SK-N-SH (cell line): ENCODE results near the gene SPTBN1. TPM values are rescaled to one million over a fixed set of nuclear protein-coding genes. Genes with fewer than 3 reads are reported as not detected.

Source experiments
- CTCF ChIA-PET: fragments of 300-600, 350-600 bp; formaldehyde crosslinking; extraction: SDS; loops from one replicate; lab custom pipeline; 2021; lab: Yijun Ruan, JAX
- POLR2A ChIA-PET: fragments of 350-600 bp; sonication (Branson Sonifier 250); formaldehyde crosslinking; extraction: SDS; loops from one replicate; lab custom pipeline; 2020; ENCODE audit warnings: antibody characterized with exemption, inconsistent platforms; lab: Yijun Ruan, JAX
- DNase-seq: peaks from one replicate; pipeline ENCODE4 v3.0.0; 2012
- H2AFZ ChIP-seq: fragments of 200-600 bp; sonication (generic); 2 replicates; pipeline ENCODE4 v1.8.1; 2016; ENCODE audit warnings: antibody characterized with exemption, mild to moderate bottlenecking, low read depth
- H3F3A ChIP-seq: fragments of 200-600 bp; sonication (generic); replicated peaks from 2 replicates; pipeline ENCODE3; 2016; ENCODE audit warnings: antibody characterized with exemption, mild to moderate bottlenecking; ENCODE audit not compliant: insufficient read depth
- H3K27ac ChIP-seq, 2 experiments: fragments of 200-500 bp in 1 of 2; fragments of 200-600 bp in 1 of 2; sonication (Bioruptor generic) in 1 of 2; sonication (generic), shearing (Covaris generic) in 1 of 2; 2 replicates each; pipeline versions ENCODE4 v1.5.1 to v1.6.1; 2014 to 2016; ENCODE audit warnings: low read depth in 2 of 2, inconsistent platforms in 1 of 2, low read length in 1 of 2, mild to moderate bottlenecking in 1 of 2, mixed read lengths in 1 of 2
- H3K27me3 ChIP-seq: fragments of 200-600 bp; sonication (generic), shearing (Covaris generic); 2 replicates; pipeline ENCODE4 v1.6.1; 2016; ENCODE audit warnings: mixed run types; ENCODE audit not compliant: insufficient read depth
- H3K36me3 ChIP-seq, 2 experiments: fragments of 200-500 bp in 1 of 2; fragments of 200-600 bp in 1 of 2; sonication (Bioruptor generic) in 1 of 2; sonication (generic) in 1 of 2; replicated peaks in 1 of 2; 2 replicates each; pipeline versions ENCODE3 to v1.5.1; 2014 to 2016; ENCODE audit warnings: low read length in 1 of 2, mild to moderate bottlenecking in 1 of 2; ENCODE audit not compliant: insufficient read depth in 2 of 2, control insufficient read depth in 1 of 2
- H3K4me1 ChIP-seq, 2 experiments: fragments of 200-500 bp in 1 of 2; fragments of 200-600 bp in 1 of 2; sonication (Bioruptor generic) in 1 of 2; sonication (generic), shearing (Covaris generic) in 1 of 2; 2 replicates each; pipeline versions ENCODE4 v1.5.1 to v1.6.1; 2014 to 2016; ENCODE audit warnings: low read depth in 1 of 2, low read length in 1 of 2, mixed run types in 1 of 2; ENCODE audit not compliant: insufficient read depth in 2 of 2, control insufficient read depth in 1 of 2
- H3K4me2 ChIP-seq: fragments of 200-600 bp; sonication (generic), shearing (Covaris generic); 2 replicates; pipeline ENCODE4 v1.6.1; 2017; ENCODE audit warnings: mixed run types
- H3K4me3 ChIP-seq, 2 experiments: fragments of 200-500 bp in 1 of 2; fragments of 200-600 bp in 1 of 2; sonication (Bioruptor generic) in 1 of 2; sonication (generic), shearing (Covaris generic) in 1 of 2; 2 replicates each; pipeline versions ENCODE4 v1.5.1 to v1.8.1; 2014 to 2016; ENCODE audit warnings: low read depth in 2 of 2, inconsistent platforms in 1 of 2, low read length in 1 of 2, mild to moderate bottlenecking in 1 of 2, mixed read lengths in 1 of 2, moderate library complexity in 1 of 2
- H3K79me2 ChIP-seq: fragments of 200-600 bp; sonication (generic); 2 replicates; pipeline ENCODE4 v1.8.1; 2017; ENCODE audit warnings: mild to moderate bottlenecking; ENCODE audit not compliant: insufficient read depth
- H3K9ac ChIP-seq: fragments of 200-600 bp; sonication (generic); 2 replicates; pipeline ENCODE4 v1.6.1; 2017; ENCODE audit warnings: mixed run types
- H3K9me2 ChIP-seq: fragments of 200-600 bp; sonication (generic); 2 replicates; pipeline ENCODE4 v1.6.1; 2017; ENCODE audit warnings: mixed run types
- H3K9me3 ChIP-seq: fragments of 200-600 bp; sonication (generic); 2 replicates; pipeline ENCODE4 v1.6.1; 2017; ENCODE audit warnings: mixed run types, mild to moderate bottlenecking, moderate library complexity
- H4K20me1 ChIP-seq: fragments of 200-600 bp; sonication (generic); 2 replicates; pipeline ENCODE4 v1.6.1; 2017; ENCODE audit warnings: mild to moderate bottlenecking, mixed run types; ENCODE audit not compliant: insufficient read depth
- ELF1 ChIP-seq: IDR thresholded peaks from 2 replicates; pipeline ENCODE4 v1.4.0; 2012
- EP300 ChIP-seq, 2 experiments: IDR thresholded peaks; 2 replicates each; pipeline versions ENCODE4 v1.4.0 to v1.6.1; 2012; ENCODE audit warnings: borderline replicate concordance in 1 of 2, low read depth in 1 of 2, low read length in 1 of 2
- EZH2phosphoT487 ChIP-seq: fragments of 200-600 bp; sonication (generic); IDR thresholded peaks from 2 replicates; pipeline ENCODE4 v1.6.1; 2017; ENCODE audit warnings: low read depth, mixed run types, mild to moderate bottlenecking, antibody characterized with exemption, moderate library complexity, borderline replicate concordance
- FOSL2 ChIP-seq: IDR thresholded peaks from 2 replicates; pipeline ENCODE4 v1.4.0; 2012; ENCODE audit warnings: low read depth, mild to moderate bottlenecking, moderate library complexity, borderline replicate concordance
- FOXJ3 ChIP-seq: sonication (generic); formaldehyde crosslinking; IDR thresholded peaks from 2 replicates; pipeline ENCODE4 v1.5.1; 2020; ENCODE audit warnings: mild to moderate bottlenecking, missing genetic modification reagents
- FOXM1 ChIP-seq: IDR thresholded peaks from 2 replicates; pipeline ENCODE4 v1.4.0; 2012; ENCODE audit warnings: low read depth, mild to moderate bottlenecking
- GATA2 ChIP-seq: sonication (generic); formaldehyde crosslinking; IDR thresholded peaks from 2 replicates; pipeline ENCODE4 v1.5.0; 2020; ENCODE audit warnings: mild to moderate bottlenecking, missing genetic modification reagents
- JUND ChIP-seq: IDR thresholded peaks from 2 replicates; pipeline ENCODE4 v1.4.0; 2012
- MEF2A ChIP-seq: IDR thresholded peaks from 2 replicates; pipeline ENCODE4 v1.4.0; 2012; ENCODE audit warnings: low read depth, borderline replicate concordance
- NFIC ChIP-seq: IDR thresholded peaks from 2 replicates; pipeline ENCODE4 v1.4.0; 2012; ENCODE audit warnings: borderline replicate concordance
- NRF1 ChIP-seq: IDR thresholded peaks from 2 replicates; pipeline ENCODE4 v1.6.1; 2012; ENCODE audit warnings: low read depth, mild to moderate bottlenecking, low read length
- RAD21 ChIP-seq: IDR thresholded peaks from 2 replicates; pipeline ENCODE4 v1.6.1; 2012; ENCODE audit warnings: mild to moderate bottlenecking, low read length
- RCOR1 ChIP-seq: fragments of 150-350 bp; IDR thresholded peaks from 2 replicates; pipeline ENCODE4 v1.6.1; 2017; ENCODE audit warnings: antibody characterized with exemption, low read length
- SMC3 ChIP-seq: IDR thresholded peaks from 2 replicates; pipeline ENCODE4 v1.6.1; 2012; ENCODE audit warnings: low read depth, low read length, improper control_type of control experiment
- TCF12 ChIP-seq: IDR thresholded peaks from 2 replicates; pipeline ENCODE4 v1.4.0; 2012
- TEAD4 ChIP-seq: IDR thresholded peaks from 2 replicates; pipeline ENCODE4 v1.4.0; 2012; ENCODE audit warnings: mild to moderate bottlenecking, borderline replicate concordance; ENCODE audit not compliant: insufficient read depth
- WGBS: methylation state at CpG from one replicate; pipeline ENCODE4 v1.1.6; 2017; ENCODE audit warnings: low lambda C conversion rate; 5-methylcytosine and 5-hydroxymethylcytosine counted together
- polyA plus RNA-seq, 3 experiments: library from polyadenylated mRNA; depleted of rRNA; stranded (reverse); fragments of >200 nt; gene quantifications; 2 replicates each; pipeline ENCODE4 v1.2.3, GENCODE V29; 2012
- TF ChIP-seq, protein P1 (sequence below): fragments of 200-600 bp; sonication (generic); IDR thresholded peaks from 2 replicates; pipeline ENCODE4 v1.6.1; 2017; ENCODE audit warnings: antibody characterized with exemption, mild to moderate bottlenecking, moderate library complexity
- TF ChIP-seq, protein P2 (sequence below): IDR thresholded peaks from 2 replicates; pipeline ENCODE4; 2012

The SPTBN1 gene
- polyA plus RNA-seq, 1 of the 3 experiments (the other 2 are of a cell fraction), result 29.1 TPM

DNA sequence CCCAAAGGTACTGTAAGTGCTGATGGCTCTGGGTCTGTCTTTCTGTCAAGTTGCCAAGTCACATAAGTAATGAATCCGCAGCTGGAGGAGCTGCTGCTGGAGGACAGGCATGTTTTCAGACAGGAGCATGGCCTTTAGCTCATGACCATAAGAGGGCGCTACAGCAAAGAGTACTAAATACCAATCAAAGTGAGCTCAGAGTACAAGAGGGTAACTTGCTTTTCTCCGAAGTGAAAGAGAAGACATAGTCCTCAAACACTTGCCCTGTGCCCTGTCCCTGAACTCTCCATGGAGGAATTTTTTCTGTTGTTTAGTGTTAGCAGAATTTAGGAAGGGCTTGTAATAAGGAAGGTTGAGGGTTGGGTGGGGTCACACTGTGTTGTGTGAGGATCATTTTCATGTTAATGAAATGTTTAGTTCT lies 209.3 kb downstream of the SPTBN1 start:
- Histone ChIP-seq H3K4me1 (peaks cover 2 to 31% of the 10 kb centered on the region in 2 experiments; a peak in 3 of 4 replicates), H4K20me1 (no peaks in the 10 kb centered on the region), H3K4me3 (no peak overlapping the region; a peak in 1 of 4 replicates), H3K9ac (no peak overlapping the region), H3K79me2 (no peaks in the 10 kb centered on the region), H3K27me3 (no peaks in the 10 kb centered on the region), H3K9me3 (no peaks in the 10 kb centered on the region), H3K36me3 (peaks cover 64 to 90% of the 10 kb centered on the region in 2 experiments), H3K9me2 (no peaks in the 10 kb centered on the region), H3K27ac (peak overlapping the region; percentile 34 to 73; a peak in 3 of 4 replicates), H3F3A (peaks cover 16% of the 10 kb centered on the region), H2AFZ (no peak overlapping the region), H3K4me2 (peak overlapping the region; percentile 37)
- CTCF ChIA-PET, result interaction anchor here (0.6 to 5.2 kb wide), 19 partner anchors 9 to 681 kb away, joined by 3 to 28 read pairs (median 4); partner anchors contain the start of gene EML6
- TF ChIP-seq FOXM1, result no peak
- no peak for TF ChIP-seq RCOR1
- no peak for TF ChIP-seq MEF2A
- no peak for TF ChIP-seq TEAD4
- TF ChIP-seq FOXJ3, result no peak
- TF ChIP-seq, protein P1, sequence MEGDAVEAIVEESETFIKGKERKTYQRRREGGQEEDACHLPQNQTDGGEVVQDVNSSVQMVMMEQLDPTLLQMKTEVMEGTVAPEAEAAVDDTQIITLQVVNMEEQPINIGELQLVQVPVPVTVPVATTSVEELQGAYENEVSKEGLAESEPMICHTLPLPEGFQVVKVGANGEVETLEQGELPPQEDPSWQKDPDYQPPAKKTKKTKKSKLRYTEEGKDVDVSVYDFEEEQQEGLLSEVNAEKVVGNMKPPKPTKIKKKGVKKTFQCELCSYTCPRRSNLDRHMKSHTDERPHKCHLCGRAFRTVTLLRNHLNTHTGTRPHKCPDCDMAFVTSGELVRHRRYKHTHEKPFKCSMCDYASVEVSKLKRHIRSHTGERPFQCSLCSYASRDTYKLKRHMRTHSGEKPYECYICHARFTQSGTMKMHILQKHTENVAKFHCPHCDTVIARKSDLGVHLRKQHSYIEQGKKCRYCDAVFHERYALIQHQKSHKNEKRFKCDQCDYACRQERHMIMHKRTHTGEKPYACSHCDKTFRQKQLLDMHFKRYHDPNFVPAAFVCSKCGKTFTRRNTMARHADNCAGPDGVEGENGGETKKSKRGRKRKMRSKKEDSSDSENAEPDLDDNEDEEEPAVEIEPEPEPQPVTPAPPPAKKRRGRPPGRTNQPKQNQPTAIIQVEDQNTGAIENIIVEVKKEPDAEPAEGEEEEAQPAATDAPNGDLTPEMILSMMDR, result peak; percentile 71
- no peak for TF ChIP-seq GATA2 (CRISPR knock-in tag)
- TF ChIP-seq, protein P2, sequence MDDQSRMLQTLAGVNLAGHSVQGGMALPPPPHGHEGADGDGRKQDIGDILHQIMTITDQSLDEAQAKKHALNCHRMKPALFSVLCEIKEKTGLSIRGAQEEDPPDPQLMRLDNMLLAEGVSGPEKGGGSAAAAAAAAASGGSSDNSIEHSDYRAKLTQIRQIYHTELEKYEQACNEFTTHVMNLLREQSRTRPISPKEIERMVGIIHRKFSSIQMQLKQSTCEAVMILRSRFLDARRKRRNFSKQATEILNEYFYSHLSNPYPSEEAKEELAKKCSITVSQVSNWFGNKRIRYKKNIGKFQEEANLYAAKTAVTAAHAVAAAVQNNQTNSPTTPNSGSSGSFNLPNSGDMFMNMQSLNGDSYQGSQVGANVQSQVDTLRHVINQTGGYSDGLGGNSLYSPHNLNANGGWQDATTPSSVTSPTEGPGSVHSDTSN, result no peak
- peak; percentile 28; the same call in 1 of the 2 replicates for TF ChIP-seq SMC3
- TF ChIP-seq RAD21, result peak; percentile 53
- no peak for TF ChIP-seq EZH2phosphoT487
- DNase-seq, result peak; percentile 48
- WGBS, result 45% methylated on average over 3 of the region's 3 CpGs
- POLR2A ChIA-PET, result no interaction called here

DNA sequence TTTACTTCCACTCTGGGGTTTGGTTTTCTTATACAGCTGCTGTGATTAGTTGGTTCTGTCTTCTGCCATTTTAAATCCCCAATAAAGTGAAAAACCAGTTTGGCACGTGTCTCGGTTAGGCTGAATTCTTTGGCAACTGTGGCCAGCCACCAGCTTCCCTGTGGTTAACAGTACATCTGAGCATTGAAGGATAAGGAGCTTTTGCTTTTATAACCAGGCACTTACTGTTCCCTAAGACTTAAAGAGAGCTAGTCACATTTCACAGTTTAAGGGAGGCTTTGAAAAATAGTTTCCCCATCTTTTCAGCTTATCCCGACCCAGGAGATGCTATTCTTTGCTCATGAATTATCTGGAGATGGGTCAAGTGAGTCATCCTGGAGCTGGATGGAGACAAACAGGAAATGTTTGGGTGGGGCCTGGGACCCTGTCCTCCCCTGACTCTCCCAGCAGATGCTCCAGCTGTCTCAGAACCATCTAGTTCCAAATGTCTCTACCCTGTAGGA lies 210.1 kb downstream of the SPTBN1 start:
- ChIA-PET CTCF (interaction anchor here (0.7 to 5.2 kb wide), 20 partner anchors 8 to 847 kb away, joined by 3 to 28 read pairs (median 4); partner anchors contain the start of gene EML6), POLR2A (no interaction called here)
- Histone ChIP-seq H4K20me1 (no peaks in the 10 kb centered on the region), H3K4me1 (peaks cover 2 to 31% of the 10 kb centered on the region in 2 experiments; a peak in 3 of 4 replicates), H3K9me3 (no peaks in the 10 kb centered on the region), H3K9me2 (no peaks in the 10 kb centered on the region), H3K79me2 (no peaks in the 10 kb centered on the region), H3K36me3 (peaks cover 64 to 90% of the 10 kb centered on the region in 2 experiments), H3K27ac (peak overlapping the region; percentile 34 to 73), H3K9ac (peak overlapping the region; percentile 1; the same call in 1 of the 2 replicates), H3K4me3 (no peak overlapping the region), H2AFZ (no peak overlapping the region), H3K27me3 (no peaks in the 10 kb centered on the region), H3F3A (peaks cover 18% of the 10 kb centered on the region), H3K4me2 (peak overlapping the region; percentile 37)
- DNase-seq, result no peak
- 51% methylated on average over 3 of the region's 3 CpGs for WGBS
- TF ChIP-seq ELF1, result no peak
- TF ChIP-seq NFIC, result 0 out of 2 replicates have a peak, but pooled peaks have one; percentile 33
- peak; percentile 75 for TF ChIP-seq FOSL2
- TF ChIP-seq, protein P1, result no peak
- TF ChIP-seq, protein P2, result peak; percentile 20; the same call in 1 of the 2 replicates
- 0 out of 4 replicates have a peak, but pooled peaks of 1 of the 2 experiments have one; percentile 23 for TF ChIP-seq EP300 (IDR thresholded peaks at IDR 0.05; ENCODE audit: borderline replicate concordance in 1 of 2, low read depth in 1 of 2, low read length in 1 of 2)
- peak; percentile 50 for TF ChIP-seq TCF12
- 0 out of 2 replicates have a peak, but pooled peaks have one; percentile 40 for TF ChIP-seq JUND
- TF ChIP-seq FOXM1, result no peak
- TF ChIP-seq NRF1, result no peak
- no peak for TF ChIP-seq GATA2 (CRISPR knock-in tag)
